Fibroblast of villous mesenchyme (primary cell): ENCODE data around the gene RAD52. TPM values are rescaled to one million over a fixed set of nuclear protein-coding genes. Genes with fewer than 3 reads are reported as not detected.

Experiments used
- DNase-seq: peaks from one replicate; pipeline ENCODE4 v3.0.0-alpha.2; 2010; ENCODE audit warnings: low read depth
- H3K4me3 ChIP-seq: 2 replicates; pipeline ENCODE4 v1.5.1; 2011; ENCODE audit warnings: low read depth, mild to moderate bottlenecking, low read length
- total RNA-seq: library from RNA; depleted of rRNA; stranded (reverse); fragments of >200 nt; gene quantifications from 2 replicates; pipeline ENCODE4 v1.2.3, GENCODE V29; 2012
- TF ChIP-seq, protein P1 (sequence below): IDR thresholded peaks from 2 replicates; pipeline ENCODE4 v1.5.1; 2012; ENCODE audit warnings: low read depth, mild to moderate bottlenecking, low read length; ENCODE audit not compliant: insufficient read depth

Gene RAD52
- total RNA-seq, 1 donor: 15.1 TPM

GRCh38 chr12:865614-866013 is 83.9 kb downstream of the RAD52 start:
- TF ChIP-seq, protein P1, sequence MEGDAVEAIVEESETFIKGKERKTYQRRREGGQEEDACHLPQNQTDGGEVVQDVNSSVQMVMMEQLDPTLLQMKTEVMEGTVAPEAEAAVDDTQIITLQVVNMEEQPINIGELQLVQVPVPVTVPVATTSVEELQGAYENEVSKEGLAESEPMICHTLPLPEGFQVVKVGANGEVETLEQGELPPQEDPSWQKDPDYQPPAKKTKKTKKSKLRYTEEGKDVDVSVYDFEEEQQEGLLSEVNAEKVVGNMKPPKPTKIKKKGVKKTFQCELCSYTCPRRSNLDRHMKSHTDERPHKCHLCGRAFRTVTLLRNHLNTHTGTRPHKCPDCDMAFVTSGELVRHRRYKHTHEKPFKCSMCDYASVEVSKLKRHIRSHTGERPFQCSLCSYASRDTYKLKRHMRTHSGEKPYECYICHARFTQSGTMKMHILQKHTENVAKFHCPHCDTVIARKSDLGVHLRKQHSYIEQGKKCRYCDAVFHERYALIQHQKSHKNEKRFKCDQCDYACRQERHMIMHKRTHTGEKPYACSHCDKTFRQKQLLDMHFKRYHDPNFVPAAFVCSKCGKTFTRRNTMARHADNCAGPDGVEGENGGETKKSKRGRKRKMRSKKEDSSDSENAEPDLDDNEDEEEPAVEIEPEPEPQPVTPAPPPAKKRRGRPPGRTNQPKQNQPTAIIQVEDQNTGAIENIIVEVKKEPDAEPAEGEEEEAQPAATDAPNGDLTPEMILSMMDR: no peak
- no peak for DNase-seq
- H3K4me3 ChIP-seq: no peak overlapping the region

- DNase-seq: no peak
- TF ChIP-seq, protein P1: no peak
These were observed 86.2 kb downstream of the RAD52 start for GRCh38 chr12:863285-863684.

DNA sequence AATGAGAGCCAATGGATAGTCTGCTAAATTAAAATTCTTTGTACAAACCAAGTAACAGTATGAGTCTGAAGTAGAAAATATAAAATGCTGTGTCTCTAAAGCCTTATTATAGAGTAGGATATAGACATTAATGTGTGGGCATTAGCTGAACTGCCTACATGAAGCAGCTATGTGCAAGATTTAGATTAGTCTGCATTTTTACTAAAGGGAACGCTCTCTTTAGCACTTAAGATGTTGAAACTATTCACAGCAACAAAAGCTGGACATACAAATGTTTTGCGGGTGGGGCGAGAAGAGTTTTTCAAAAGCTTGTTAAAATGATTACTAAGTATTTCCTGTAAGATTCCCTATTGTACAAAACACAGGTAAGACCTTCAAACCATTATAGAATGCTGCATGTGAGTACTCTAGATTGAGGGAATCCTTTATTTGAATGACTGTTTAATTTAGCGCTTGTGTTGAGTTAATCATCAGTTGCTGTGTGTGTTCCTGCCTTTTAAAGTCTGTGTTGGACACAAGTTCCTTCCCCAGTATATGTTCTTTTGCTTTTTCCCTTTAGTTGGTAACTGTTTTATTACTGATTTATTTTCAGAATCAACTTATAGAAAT is 87.1 kb downstream of the RAD52 start:
- TF ChIP-seq, protein P1: no peak
- H3K4me3 ChIP-seq: no peak overlapping the region
- DNase-seq: no peak

More at GRCh38 chr12:863285-863684, 86.2 kb downstream of the RAD52 start:
- no peak overlapping the region for H3K4me3 ChIP-seq

Other genes starting within 250 kb of the RAD52 start
- gene WNK1, start 197.1 kb downstream of the RAD52 start, total RNA-seq: 70.5 and 92.4 TPM in 2 replicates
- gene ERC1, start 41.5 kb upstream of the RAD52 start, total RNA-seq: 41.9 and 49.7 TPM in 2 replicates